ENCODE measurements around the gene KAT8.
"Not testable (repeated sequence)": the region's sequence is repeated elsewhere in the genome, so short reads cannot be mapped to it uniquely, and the experiment has no call there.

Gene KAT8

DNA sequence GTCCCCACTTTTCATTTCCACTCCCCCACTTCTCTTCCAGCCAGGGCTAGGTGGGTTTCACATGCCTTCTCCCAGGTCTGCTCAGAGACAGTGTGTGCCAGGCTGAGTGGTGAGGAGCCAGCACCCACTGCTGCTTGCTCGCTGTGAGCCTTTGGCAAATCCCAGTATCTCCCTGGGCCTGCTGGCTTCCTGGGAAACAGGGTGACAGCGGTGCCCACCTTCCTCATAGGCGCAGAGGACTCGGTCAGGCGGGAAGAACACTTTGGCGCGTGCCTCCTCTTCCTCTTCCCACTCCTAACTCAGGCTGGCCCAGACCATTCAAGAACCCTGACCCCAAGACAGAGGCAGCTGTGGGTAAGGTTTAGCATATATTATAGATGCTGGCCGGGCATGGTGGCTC lies 28.3 kb upstream of the KAT8 start:
- no peak overlapping the region for H3K4me3 ChIP-seq (ENCODE audit: low read depth, low read length)
- TF ChIP-seq, protein P1, sequence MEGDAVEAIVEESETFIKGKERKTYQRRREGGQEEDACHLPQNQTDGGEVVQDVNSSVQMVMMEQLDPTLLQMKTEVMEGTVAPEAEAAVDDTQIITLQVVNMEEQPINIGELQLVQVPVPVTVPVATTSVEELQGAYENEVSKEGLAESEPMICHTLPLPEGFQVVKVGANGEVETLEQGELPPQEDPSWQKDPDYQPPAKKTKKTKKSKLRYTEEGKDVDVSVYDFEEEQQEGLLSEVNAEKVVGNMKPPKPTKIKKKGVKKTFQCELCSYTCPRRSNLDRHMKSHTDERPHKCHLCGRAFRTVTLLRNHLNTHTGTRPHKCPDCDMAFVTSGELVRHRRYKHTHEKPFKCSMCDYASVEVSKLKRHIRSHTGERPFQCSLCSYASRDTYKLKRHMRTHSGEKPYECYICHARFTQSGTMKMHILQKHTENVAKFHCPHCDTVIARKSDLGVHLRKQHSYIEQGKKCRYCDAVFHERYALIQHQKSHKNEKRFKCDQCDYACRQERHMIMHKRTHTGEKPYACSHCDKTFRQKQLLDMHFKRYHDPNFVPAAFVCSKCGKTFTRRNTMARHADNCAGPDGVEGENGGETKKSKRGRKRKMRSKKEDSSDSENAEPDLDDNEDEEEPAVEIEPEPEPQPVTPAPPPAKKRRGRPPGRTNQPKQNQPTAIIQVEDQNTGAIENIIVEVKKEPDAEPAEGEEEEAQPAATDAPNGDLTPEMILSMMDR (IDR thresholded peaks at IDR 0.05; ENCODE audit: low read depth, low read length), result no peak

DNA sequence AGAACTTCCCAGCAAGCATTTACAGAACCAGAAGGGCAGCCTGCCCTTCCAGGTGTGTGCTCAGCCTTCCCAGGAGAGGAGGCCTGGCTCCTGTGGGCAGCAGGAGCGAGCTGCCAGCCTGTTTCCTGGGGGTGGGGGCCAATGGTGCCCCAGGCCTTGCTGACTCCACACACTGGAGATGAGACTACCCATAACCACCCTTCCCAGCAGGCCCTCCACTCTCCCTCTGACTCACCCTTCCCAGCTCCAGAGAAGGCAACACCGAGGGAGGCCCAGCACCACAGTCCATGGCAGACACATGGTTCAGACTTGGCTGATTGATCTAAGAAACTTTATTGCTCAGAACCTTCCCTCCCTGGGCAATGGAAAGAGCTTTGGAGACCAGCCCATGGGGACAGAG lies 26.9 kb upstream of the KAT8 start:
- no peak overlapping the region for H3K4me3 ChIP-seq (ENCODE audit: low read depth, low read length)
- TF ChIP-seq, protein P1 (IDR thresholded peaks at IDR 0.05; ENCODE audit: low read depth, low read length), result no peak

- TF ChIP-seq, protein P1 (IDR thresholded peaks at IDR 0.05; ENCODE audit: low read depth, low read length), result no peak
- no peak overlapping the region for H3K4me3 ChIP-seq (ENCODE audit: low read depth, low read length)
Measured at GRCh38 chr16:31092330-31092729, 25.1 kb upstream of the KAT8 start.

- TF ChIP-seq, protein P1 (IDR thresholded peaks at IDR 0.05; ENCODE audit: low read depth, low read length), result no peak
- peak overlapping the region; percentile 76 for H3K4me3 ChIP-seq (ENCODE audit: low read depth, low read length)
Measured at GRCh38 chr16:31093132-31093703, 24.2 kb upstream of the KAT8 start.

DNA sequence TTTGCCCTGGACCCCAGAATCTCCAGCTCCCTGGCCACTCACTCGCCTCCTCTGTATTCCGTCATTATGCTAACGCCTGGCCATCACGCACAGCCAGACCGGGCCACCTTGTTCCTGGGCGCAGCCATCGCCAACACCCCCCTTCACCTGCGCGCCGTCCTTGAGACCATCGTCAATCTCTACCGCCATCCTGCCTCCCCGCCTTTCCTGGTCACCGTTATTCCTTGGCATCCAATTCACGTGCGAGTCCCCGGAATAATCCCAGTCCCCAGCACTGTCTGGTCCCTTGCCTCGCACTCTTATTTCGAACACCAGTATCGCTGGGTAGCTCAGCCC lies 23.4 kb upstream of the KAT8 start:
- H3K4me3 ChIP-seq (ENCODE audit: low read depth, low read length), result peak overlapping the region; percentile 76
- TF ChIP-seq, protein P1 (IDR thresholded peaks at IDR 0.05; ENCODE audit: low read depth, low read length), result no peak

- TF ChIP-seq, protein P1 (IDR thresholded peaks at IDR 0.05; ENCODE audit: low read depth, low read length), result no peak
- H3K4me3 ChIP-seq (ENCODE audit: low read depth, low read length), result peak within 1 kb of the TSS; percentile 76
Measured at GRCh38 chr16:31094424-31095120, 22.9 kb upstream of the KAT8 start, which contains the start of gene VKORC1. VKORC1 (minus strand) TSS chr16:31094797; CDS start chr16:31094729, 68 bp downstream.

- TF ChIP-seq, protein P1 (IDR thresholded peaks at IDR 0.05; ENCODE audit: low read depth, low read length), result no peak
- H3K4me3 ChIP-seq (ENCODE audit: low read depth, low read length), result no peak overlapping the region
Measured at GRCh38 chr16:31099860-31100638, 17.4 kb upstream of the KAT8 start.

GRCh38 chr16:31100876-31101641 lies 16.4 kb upstream of the KAT8 start:
- not testable (repeated sequence) for H3K4me3 ChIP-seq (ENCODE audit: low read depth, low read length)

Data from WI38 (cell line).